PC-9 (cell line): ENCODE results near the gene ZNF19. TPM values are rescaled to one million over a fixed set of nuclear protein-coding genes. Genes with fewer than 3 reads are reported as not detected.

Source experiments
- BruUV-seq: library from RNA; stranded (reverse); fragments of 400-500 nt; replicated peaks from 2 replicates; lab custom pipeline; 2021; lab: Mats Ljungman, UMichigan
- CTCF ChIA-PET: fragments of 300-600 bp; sonication (Branson Sonifier 250); formaldehyde crosslinking; loops from one replicate; lab custom pipeline; 2022; ENCODE audit warnings: antibody characterized with exemption; lab: Charles Lee
- POLR2A ChIA-PET: fragments of 300-600 bp; sonication (Branson Sonifier 250); formaldehyde crosslinking; loops from one replicate; lab custom pipeline; 2022; ENCODE audit warnings: antibody characterized with exemption; ENCODE audit not compliant: unreplicated experiment; lab: Charles Lee
- DNase-seq, 2 experiments: peaks; one replicate each; pipeline versions ENCODE4 v3.0.0 to v3.0.0-alpha.2; 2015 to 2022; ENCODE audit warnings: mixed read lengths in 1 of 2
- H2AFZ ChIP-seq: fragments of 200-600 bp; sonication (generic); 2 replicates; pipeline ENCODE4 v1.8.1; 2017; ENCODE audit warnings: antibody characterized with exemption
- H3F3A ChIP-seq: fragments of 200-600 bp; sonication (generic); 2 replicates; pipeline ENCODE4 v1.8.1; 2017; ENCODE audit warnings: antibody characterized with exemption, mild to moderate bottlenecking, low read depth; ENCODE audit not compliant: insufficient read depth
- H3K27ac ChIP-seq: fragments of 200-600 bp; sonication (generic); 2 replicates; pipeline ENCODE4 v1.6.1; 2016; ENCODE audit warnings: mixed run types
- H3K27me3 ChIP-seq: fragments of 200-600 bp; sonication (generic); 2 replicates; pipeline ENCODE4 v1.6.1; 2016; ENCODE audit warnings: low read depth, mixed run types; ENCODE audit not compliant: insufficient read depth
- H3K36me3 ChIP-seq: fragments of 200-600 bp; sonication (generic); 2 replicates; pipeline ENCODE4 v1.6.1; 2016; ENCODE audit warnings: low read depth, mixed run types
- H3K4me1 ChIP-seq: fragments of 200-600 bp; sonication (generic); replicated peaks from 2 replicates; pipeline ENCODE4 v1.6.1; 2016; ENCODE audit warnings: mixed run types; ENCODE audit not compliant: insufficient read depth
- H3K4me2 ChIP-seq: fragments of 200-600 bp; sonication (generic); 2 replicates; pipeline ENCODE4 v1.6.1; 2017; ENCODE audit warnings: mixed run types
- H3K4me3 ChIP-seq: fragments of 200-600 bp; sonication (generic); 2 replicates; pipeline ENCODE4 v1.6.1; 2016; ENCODE audit warnings: mixed run types
- H3K79me2 ChIP-seq: fragments of 200-600 bp; sonication (generic); 2 replicates; pipeline ENCODE4 v1.6.1; 2017; ENCODE audit warnings: low read depth, mixed run types
- H3K9me2 ChIP-seq: fragments of 200-600 bp; sonication (generic); 2 replicates; pipeline ENCODE4 v1.8.1; 2017; ENCODE audit warnings: mild to moderate bottlenecking; ENCODE audit not compliant: insufficient read depth
- H3K9me3 ChIP-seq: fragments of 200-600 bp; sonication (generic); 2 replicates; pipeline ENCODE4 v1.8.1; 2016; ENCODE audit warnings: low read depth; ENCODE audit not compliant: insufficient read depth
- H4K20me1 ChIP-seq: fragments of 200-600 bp; sonication (generic); 2 replicates; pipeline ENCODE4 v1.8.1; 2017; ENCODE audit not compliant: insufficient read depth
- CTCF ChIP-seq: fragments of 200-600 bp; sonication (generic); conservative IDR thresholded peaks from 2 replicates; pipeline ENCODE4 v1.6.1; 2017; ENCODE audit warnings: mixed run types, antibody characterized with exemption, mild to moderate bottlenecking, moderate library complexity
- EZH2 ChIP-seq: fragments of 200-600 bp; sonication (generic); IDR thresholded peaks from 2 replicates; pipeline ENCODE4 v1.8.0; 2017; ENCODE audit warnings: antibody characterized with exemption, low read depth
- intact Hi-C: fragments of 100-400 bp; cut with micrococcal nuclease; formaldehyde crosslinking; loops from one replicate; pipeline ENCODE4 v1.10.0; 2022; ENCODE audit not compliant: unreplicated experiment
- total RNA-seq: library from RNA; stranded (reverse); gene quantifications from 2 replicates; pipeline ENCODE4 v1.2.3, GENCODE V29; 2021

The ZNF19 gene
- total RNA-seq, 1 experiment from 2014 or later: 6.8 TPM

DNA sequence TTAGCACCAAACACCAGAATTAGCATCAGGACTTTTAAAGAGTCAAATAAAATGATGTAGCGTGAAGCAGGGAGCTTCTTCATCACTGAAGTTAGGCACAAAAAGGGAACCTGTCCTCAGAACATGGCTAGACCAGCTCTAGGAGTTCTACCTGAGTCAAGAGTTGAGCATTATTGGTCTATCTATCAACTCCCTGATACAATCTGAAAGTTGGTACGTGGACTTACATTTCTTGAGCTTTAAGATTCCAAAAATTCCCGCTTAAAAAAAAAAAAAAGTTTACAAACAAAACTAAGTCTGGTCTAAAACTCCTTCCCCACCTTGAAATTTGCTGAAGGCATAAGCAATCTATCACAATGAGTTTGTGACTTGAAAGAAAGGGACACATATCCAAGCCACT lies 59.5 kb downstream of the ZNF19 start:
- TF ChIP-seq CTCF (no peak), EZH2 (no peak)
- H3K27ac ChIP-seq: no peak overlapping the region
- no peaks in the 10 kb centered on the region for H4K20me1 ChIP-seq
- ChIA-PET POLR2A (no interaction called here), CTCF (interaction anchor here (0.7 kb wide), 1 partner anchor 21 kb away, joined by 3 read pairs; no protein-coding TSS in a partner anchor)
- 0 out of 2 replicates have a peak, but pooled peaks cover 4% of the 10 kb centered on the region for H3K9me3 ChIP-seq
- H3K27me3 ChIP-seq: peaks cover 22% of the 10 kb centered on the region
- H3K36me3 ChIP-seq: no peaks in the 10 kb centered on the region
- H3F3A ChIP-seq: no peaks in the 10 kb centered on the region; the same call in 1 of the 2 replicates
- H3K4me3 ChIP-seq: no peak overlapping the region
- no peaks in the 10 kb centered on the region for H3K9me2 ChIP-seq
- intact Hi-C loops: no loop called here
- BruUV-seq: no TSS peak
- no peaks in the 10 kb centered on the region for H3K79me2 ChIP-seq
- no peak overlapping the region for H2AFZ ChIP-seq
- H3K4me1 ChIP-seq: no peaks in the 10 kb centered on the region
- no peak overlapping the region for H3K4me2 ChIP-seq
- DNase-seq: no peak

DNA sequence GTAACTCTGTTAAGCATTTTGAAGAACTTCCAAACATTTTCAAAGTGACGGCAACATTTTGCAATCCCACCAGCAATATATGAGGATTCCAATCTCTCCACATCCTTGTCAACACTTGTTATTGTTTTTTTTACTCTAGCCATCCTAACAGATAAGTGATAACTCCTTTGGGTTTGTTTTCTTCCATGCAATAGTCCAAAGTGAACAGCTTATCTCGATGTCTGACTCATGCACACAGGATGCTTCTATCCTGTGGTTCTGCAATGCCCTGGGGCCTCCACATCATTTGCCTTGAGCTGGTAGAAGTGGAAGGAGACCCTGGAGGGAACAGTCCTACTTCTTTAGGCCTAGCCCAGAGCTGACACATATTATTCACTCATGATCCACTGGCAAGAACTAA lies 60.2 kb downstream of the ZNF19 start:
- H3K79me2 ChIP-seq: no peaks in the 10 kb centered on the region
- no peak overlapping the region for H3K4me3 ChIP-seq
- no TSS peak for BruUV-seq
- H2AFZ ChIP-seq: no peak overlapping the region
- 0 out of 2 replicates have a peak, but pooled peaks cover 4% of the 10 kb centered on the region for H3K9me3 ChIP-seq
- H3K4me2 ChIP-seq: no peak overlapping the region
- no peak overlapping the region for H3K27ac ChIP-seq
- DNase-seq: no peak
- H3K9me2 ChIP-seq: no peaks in the 10 kb centered on the region
- intact Hi-C loops: no loop called here
- H3K27me3 ChIP-seq: peaks cover 29% of the 10 kb centered on the region
- H3K36me3 ChIP-seq: no peaks in the 10 kb centered on the region
- H3K4me1 ChIP-seq: no peaks in the 10 kb centered on the region
- H4K20me1 ChIP-seq: no peaks in the 10 kb centered on the region
- H3F3A ChIP-seq: no peaks in the 10 kb centered on the region; the same call in 1 of the 2 replicates
- TF ChIP-seq CTCF (no peak), EZH2 (no peak)
- ChIA-PET CTCF (no interaction called here), POLR2A (no interaction called here)

DNA sequence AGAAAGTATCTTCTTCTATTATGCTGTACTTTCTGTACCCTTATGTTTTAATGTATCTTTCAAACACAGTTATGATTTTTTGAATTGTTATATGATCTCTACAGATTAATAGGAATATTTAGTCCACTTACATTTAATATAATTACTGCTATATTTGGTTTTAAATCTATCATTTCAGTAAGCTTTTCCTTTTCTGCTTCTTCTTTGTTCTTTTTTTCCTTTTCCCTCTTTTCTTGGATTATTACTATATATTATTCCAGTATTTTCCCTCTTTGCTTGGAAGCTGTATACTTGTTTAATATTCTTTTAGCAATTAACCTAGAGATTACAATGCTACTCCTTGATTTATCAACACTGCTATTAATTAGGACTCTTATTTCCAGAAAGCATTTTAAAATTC lies 60.7 kb downstream of the ZNF19 start:
- Histone ChIP-seq H2AFZ (no peak overlapping the region), H3K4me3 (no peak overlapping the region), H3K9me3 (0 out of 2 replicates have a peak, but pooled peaks cover 4% of the 10 kb centered on the region), H3K4me2 (no peak overlapping the region), H3K36me3 (no peaks in the 10 kb centered on the region), H3K79me2 (no peaks in the 10 kb centered on the region), H4K20me1 (no peaks in the 10 kb centered on the region), H3K27ac (no peak overlapping the region), H3K27me3 (peaks cover 33% of the 10 kb centered on the region), H3K4me1 (no peaks in the 10 kb centered on the region), H3K9me2 (no peaks in the 10 kb centered on the region), H3F3A (no peaks in the 10 kb centered on the region; the same call in 1 of the 2 replicates)
- intact Hi-C loops: no loop called here
- TF ChIP-seq CTCF (no peak), EZH2 (no peak)
- BruUV-seq: no TSS peak
- ChIA-PET CTCF (no interaction called here), POLR2A (no interaction called here)
- DNase-seq: no peak
